Stimulated activated CD4-positive, alpha-beta T cell treated with anti-CD3 and anti-CD28 coated beads, Interleukin-2, amount 100 ng/mL, for 48 hours (primary cell): ENCODE data around the gene IFNLR1.

Experiments used
- DNase-seq, 2 donors: peaks; one replicate each; pipeline ENCODE4 v3.0.0-alpha.2; 2020

The IFNLR1 gene

GRCh38 chr1:24119859-24120756 lies 67.0 kb downstream of the IFNLR1 start:
- DNase-seq = no peak

- DNase-seq = no peak
These were observed 67.6 kb downstream of the IFNLR1 start for GRCh38 chr1:24119489-24119858.

- no peak for DNase-seq
These were observed 68.5 kb downstream of the IFNLR1 start for GRCh38 chr1:24118410-24119242.

- DNase-seq = no peak
These were observed 69.2 kb downstream of the IFNLR1 start for GRCh38 chr1:24117722-24118409.

GRCh38 chr1:24117132-24117531 lies 70.0 kb downstream of the IFNLR1 start:
- DNase-seq = no peak

- DNase-seq = no peak
These were observed 72.3 kb downstream of the IFNLR1 start for GRCh38 chr1:24114753-24115152.

GRCh38 chr1:24113641-24114033 lies 73.5 kb downstream of the IFNLR1 start:
- no peak for DNase-seq

- peak; percentile 15 to 49 for DNase-seq
These were observed 74.9 kb downstream of the IFNLR1 start, which contains the start of gene MYOM3 for GRCh38 chr1:24111996-24112779. MYOM3 (minus strand) TSS chr1:24112135; CDS start chr1:24108636, 3,499 bp downstream.

GRCh38 chr1:24111262-24111995 lies 75.7 kb downstream of the IFNLR1 start:
- no peak for DNase-seq

GRCh38 chr1:24110642-24111261 lies 76.3 kb downstream of the IFNLR1 start:
- DNase-seq = no peak

- DNase-seq = no peak
These were observed 77.2 kb downstream of the IFNLR1 start for GRCh38 chr1:24109686-24110475.

- no peak for DNase-seq
These were observed 78.0 kb downstream of the IFNLR1 start for GRCh38 chr1:24109166-24109483.

- DNase-seq = no peak
These were observed 78.5 kb downstream of the IFNLR1 start for GRCh38 chr1:24108334-24109165.

- no peak for DNase-seq
These were observed 79.5 kb downstream of the IFNLR1 start for GRCh38 chr1:24107462-24108138.

GRCh38 chr1:24105368-24106160 lies 81.5 kb downstream of the IFNLR1 start:
- DNase-seq = no peak

GRCh38 chr1:24104854-24105253 lies 82.2 kb downstream of the IFNLR1 start:
- DNase-seq = no peak
